Kidney glomerular epithelial cell (primary cell): ENCODE results near the gene NENF.

Source experiments
- DNase-seq: peaks from one replicate; lab custom pipeline; 2025; lab: John Stamatoyannopoulos, UW

The NENF gene

GRCh38 chr1:212431644-212432043 is 1.1 kb upstream of the NENF start:
- no peak for DNase-seq

GRCh38 chr1:212432272-212432660 is 454 bp upstream of the NENF start:
- DNase-seq: no peak

- no peak for DNase-seq
Measured at GRCh38 chr1:212433577-212434462, 1.1 kb downstream of the NENF start.

GRCh38 chr1:212434992-212435391 is 2.3 kb downstream of the NENF start:
- DNase-seq: no peak

GRCh38 chr1:212437179-212437798 is 4.6 kb downstream of the NENF start:
- no peak for DNase-seq

GRCh38 chr1:212438831-212439237 is 6.1 kb downstream of the NENF start:
- no peak for DNase-seq

- peak; percentile 28 for DNase-seq
Measured at GRCh38 chr1:212440419-212440818, 7.7 kb downstream of the NENF start.

GRCh38 chr1:212442408-212442807 is 9.7 kb downstream of the NENF start:
- DNase-seq: no peak

- no peak for DNase-seq
Measured at GRCh38 chr1:212446333-212446732, 13.6 kb downstream of the NENF start.

- no peak for DNase-seq
Measured at GRCh38 chr1:212447478-212447877, 14.8 kb downstream of the NENF start.

GRCh38 chr1:212450331-212450881 is 17.7 kb downstream of the NENF start:
- no peak for DNase-seq

- no peak for DNase-seq
Measured at GRCh38 chr1:212451416-212452322, 18.9 kb downstream of the NENF start.

GRCh38 chr1:212452323-212453155 is 19.8 kb downstream of the NENF start:
- no peak for DNase-seq

- no peak for DNase-seq
Measured at GRCh38 chr1:212453156-212453857, 20.6 kb downstream of the NENF start.

- DNase-seq: no peak
Measured at GRCh38 chr1:212454741-212455140, 22.0 kb downstream of the NENF start.

GRCh38 chr1:212455401-212455800 is 22.7 kb downstream of the NENF start:
- no peak for DNase-seq

GRCh38 chr1:212455803-212456528 is 23.2 kb downstream of the NENF start:
- peak; percentile 45 for DNase-seq

GRCh38 chr1:212457740-212458338 is 25.1 kb downstream of the NENF start:
- DNase-seq: no peak

GRCh38 chr1:212458817-212459216 is 26.1 kb downstream of the NENF start:
- DNase-seq: no peak
